HG03558 (cell line): ENCODE data around the gene COL4A1.

ENCODE experiments used
- ATAC-seq: cut with Tn5 transposase; IDR thresholded peaks from one replicate; pipeline ENCODE4 v1.9.1; 2021; ENCODE audit warnings: moderate number of reproducible peaks; ENCODE audit not compliant: unreplicated experiment; ENCODE audit errors: extremely low read depth

COL4A1 gene

DNA sequence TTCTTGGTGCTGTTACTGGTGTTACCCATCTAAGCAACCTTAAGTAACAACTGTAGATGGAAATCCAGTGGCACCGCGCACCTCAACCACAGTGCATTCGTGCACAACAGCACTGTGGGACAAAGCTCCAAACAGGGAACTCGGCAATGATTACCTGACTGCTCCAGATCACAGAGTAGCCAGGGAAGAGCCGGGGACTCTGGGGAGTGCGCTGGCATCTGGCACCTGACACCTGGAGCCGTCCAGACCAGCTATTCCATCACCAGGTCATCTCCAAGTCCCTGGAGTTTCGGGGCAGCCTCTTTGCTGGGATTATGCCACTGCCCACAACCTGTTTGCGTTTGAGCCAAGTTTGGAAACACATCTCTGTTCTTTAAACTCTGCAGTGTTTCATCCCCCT lies 62.0 kb downstream of the COL4A1 start:
- no peak for ATAC-seq

DNA sequence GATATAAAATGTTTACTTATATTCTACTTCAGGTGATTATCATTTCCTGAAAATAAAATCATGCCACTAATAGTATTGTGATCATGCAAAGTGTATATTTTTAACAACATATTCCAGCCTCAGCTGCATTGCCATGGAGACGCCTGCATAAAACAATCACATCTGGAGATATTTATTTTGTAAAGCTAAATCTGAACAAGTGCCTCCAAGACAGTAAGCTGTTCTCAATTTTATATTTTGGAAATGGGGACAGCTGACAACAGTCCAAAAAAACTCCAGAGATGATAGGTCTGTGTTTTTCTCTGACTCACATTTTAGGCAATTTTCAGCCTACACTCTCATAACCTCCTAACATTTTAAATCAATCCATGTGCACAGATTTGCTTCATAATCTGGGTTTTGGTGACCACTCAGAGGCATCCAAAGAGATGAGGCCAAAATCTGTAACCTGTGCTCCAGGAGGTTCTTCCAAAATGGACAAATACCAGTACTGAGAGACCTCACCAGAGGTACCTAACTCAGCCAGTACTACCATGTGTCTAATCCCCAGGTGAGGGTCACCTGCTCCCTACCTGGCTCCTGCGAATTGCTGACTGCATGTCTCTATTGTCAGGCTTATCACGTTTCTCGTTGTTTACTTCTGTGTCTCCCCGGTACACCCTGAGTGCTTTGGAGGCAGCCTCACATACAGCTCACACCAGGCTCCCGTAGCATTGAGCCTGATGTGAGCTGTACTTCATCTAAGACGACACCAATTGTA lies 62.7 kb downstream of the COL4A1 start:
- ATAC-seq: no peak

DNA sequence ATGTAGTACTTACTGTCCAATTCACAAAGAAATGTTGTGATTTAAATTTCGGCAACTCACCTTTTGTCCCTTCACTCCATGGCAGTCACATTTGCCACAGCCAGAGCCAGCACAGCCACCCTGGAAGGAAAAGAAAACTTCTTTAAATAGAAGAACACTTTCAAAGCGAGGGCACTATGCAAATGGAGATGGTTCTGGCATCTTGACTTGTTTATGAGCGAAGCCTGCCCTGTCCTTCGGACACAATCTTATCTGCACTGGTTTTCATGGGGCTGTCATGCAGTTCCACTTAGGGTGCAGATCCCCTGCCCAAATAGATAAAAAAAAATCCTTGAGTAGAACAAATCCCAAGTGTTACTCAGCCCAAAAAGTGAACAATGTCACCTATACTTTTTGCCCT lies 64.3 kb downstream of the COL4A1 start:
- ATAC-seq: no peak

DNA sequence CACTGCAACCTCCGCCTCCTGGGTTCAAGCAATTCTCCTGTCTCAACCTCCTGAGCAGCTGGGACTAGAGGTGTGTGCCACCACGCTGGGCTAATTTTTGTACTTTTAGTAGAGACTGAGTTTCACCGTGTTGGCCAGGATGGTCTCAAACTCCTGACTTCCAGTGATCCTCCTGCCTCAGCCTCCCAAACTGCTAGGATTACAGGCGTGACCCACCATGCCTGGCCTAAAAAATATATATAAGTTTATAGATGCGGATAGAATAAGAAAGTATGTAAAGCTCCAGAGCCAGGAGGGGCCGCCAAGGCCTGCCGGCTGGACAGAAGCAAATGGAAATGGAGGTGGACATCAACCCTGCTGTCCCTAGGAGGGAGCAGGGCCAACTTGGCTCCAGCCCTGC lies 66.0 kb downstream of the COL4A1 start:
- ATAC-seq: no peak

DNA sequence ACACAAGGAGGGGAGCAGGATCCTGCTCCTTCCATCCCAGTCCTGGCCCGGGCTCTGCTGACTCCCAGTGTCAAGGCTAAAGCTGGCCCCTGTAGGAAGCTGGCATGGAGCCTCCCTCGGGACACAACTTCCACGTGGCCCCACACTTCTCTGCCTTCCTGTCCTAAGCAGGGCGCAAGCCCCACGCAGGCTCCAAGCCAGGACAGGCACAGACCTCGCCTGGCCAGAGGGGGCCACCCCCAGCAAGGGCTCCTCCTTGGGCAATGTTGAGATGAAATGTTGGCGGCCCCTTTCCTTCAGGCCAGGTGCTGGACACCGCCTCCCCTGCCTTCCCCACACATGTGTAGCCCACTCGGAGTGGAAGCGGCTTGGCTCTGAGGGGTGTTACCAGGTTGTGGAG lies 66.6 kb downstream of the COL4A1 start:
- ATAC-seq: no peak

DNA sequence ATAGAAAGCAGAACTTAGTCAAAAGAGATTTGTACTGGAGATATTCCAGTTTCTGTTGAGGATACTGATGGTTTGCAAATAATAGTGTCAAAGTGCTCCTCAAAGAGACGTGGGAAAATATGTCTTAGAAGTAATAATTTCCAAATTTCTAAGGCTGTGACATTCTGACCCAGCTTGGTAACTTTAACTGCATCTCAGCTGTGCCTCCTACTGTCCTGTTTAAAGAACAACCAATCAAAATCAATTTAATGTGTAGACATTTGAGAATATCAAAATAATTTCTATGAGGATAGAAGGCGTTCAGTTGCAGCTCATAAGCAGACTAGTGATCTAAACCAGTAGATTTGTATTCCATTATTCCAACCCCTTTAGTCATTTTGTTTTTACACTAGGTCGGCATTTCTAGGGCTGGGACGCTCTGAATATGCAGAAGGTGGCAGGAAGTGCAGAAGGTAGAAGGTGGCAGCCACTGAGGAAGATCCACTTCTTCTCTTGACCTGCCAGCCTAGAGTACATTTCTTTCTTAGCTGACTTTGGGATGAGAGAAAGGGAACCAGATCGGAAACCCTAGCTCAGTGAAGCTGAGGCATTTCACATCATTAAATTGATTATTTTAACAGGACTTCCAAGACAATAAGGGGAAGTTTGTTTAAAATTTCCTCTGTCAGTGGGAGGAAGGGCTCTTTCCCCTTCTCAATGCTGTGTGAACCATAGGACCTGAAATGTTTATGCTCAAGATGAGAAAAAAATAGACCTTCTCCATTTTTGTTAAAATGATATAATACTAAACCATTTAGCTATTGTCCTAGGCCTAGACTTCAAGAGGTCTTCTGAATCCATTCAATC lies 67.5 kb downstream of the COL4A1 start:
- no peak for ATAC-seq

DNA sequence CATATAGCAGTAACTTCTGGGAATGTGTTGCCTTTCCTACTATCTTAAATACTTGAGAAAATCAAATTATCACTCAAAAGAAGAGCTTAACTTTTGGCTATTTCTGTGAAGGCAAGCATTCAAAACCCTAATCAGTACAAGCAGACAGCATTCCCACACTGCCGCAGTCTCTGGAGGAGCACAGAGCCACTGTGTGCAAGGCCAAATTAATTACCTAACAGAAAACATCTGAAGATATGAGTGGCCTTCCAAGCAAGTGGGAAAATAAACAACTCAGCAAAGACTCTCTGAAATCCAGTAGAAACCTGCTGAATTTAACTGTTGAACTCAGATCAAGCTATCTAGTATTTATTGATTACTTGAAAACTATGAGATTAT lies 68.2 kb downstream of the COL4A1 start:
- ATAC-seq: no peak

DNA sequence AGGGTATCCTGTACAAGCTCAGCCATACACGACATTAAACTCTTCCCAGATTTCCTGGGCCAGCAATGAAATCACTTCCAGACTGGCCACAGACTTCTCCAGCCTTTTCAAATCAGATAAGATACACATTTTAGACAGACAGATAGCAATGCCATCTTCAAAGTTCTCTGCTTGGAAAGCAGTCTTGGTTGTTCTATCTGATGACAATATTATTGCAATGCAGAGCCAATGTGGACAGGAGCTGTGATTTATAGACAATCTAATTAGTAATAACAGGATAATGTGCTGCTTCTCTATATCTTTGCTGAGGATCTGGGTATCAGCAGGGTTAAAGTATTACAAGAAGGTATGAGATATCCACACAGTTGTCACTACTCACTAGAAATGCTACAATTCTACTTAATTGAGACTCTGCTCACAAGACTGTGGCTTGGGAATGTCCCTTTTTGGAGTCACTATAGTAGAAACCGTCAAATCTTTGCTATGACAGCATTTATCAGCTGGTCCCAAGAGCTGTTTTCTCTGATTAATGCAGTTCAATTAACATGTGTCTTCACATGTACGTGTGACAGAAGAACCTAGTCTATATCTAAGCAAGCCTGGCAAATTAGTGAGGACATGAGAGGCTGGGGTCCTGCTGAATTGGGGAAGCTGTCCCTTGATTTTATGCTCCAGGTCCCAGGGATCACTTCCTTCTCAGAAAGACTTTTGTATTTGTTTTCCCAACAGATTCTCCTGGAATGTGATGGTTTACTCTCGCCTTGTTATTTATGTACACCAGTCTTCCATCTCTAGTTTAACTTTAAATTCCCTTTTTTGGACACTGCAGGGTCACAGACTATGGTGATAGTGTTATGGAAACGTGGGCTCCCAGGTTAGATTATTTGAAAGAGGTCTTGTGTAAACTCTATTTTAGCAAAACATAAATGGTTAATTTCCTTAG lies 68.8 kb downstream of the COL4A1 start:
- ATAC-seq: no peak

DNA sequence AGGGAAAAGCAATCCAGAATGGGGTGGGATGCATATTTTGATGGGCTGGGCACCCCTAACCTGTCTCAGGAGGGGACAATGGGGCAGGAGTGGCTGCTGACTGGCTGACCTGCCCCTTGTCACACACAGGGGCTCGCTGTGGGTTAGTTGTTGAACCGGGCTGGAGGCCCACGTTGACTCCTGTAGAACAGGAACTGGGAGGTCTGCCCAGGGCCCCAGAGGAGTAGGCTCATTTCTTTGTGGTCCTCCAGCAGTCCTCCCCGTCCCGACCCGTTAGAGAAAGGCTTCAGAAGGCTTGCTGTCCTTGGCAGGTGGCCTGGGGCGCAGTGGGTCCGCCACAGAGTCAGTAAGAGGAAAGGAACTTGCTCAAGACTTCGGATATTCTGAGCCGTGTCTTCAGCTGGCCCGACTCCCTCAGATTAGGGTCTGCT lies 70.1 kb downstream of the COL4A1 start:
- ATAC-seq: no peak

DNA sequence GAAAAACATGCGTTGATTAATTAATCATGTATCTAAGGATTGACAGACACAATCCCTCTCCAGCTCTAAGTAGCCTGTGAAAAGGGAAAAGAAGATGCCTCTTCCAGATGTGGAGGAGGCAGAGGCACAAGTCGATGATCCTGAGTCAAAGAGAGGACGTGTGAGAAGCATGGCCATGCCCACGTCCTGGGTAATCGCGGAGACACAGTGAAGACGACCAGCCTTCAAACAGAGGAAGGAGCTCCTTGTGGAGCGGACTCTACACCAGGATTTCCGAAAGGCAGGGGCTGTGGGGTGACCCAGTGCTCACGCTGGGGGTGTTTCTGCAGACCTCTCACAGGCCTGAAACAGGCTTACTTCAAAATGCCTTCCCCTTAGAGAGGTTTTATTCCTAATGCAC lies 70.5 kb downstream of the COL4A1 start:
- ATAC-seq: no peak

DNA sequence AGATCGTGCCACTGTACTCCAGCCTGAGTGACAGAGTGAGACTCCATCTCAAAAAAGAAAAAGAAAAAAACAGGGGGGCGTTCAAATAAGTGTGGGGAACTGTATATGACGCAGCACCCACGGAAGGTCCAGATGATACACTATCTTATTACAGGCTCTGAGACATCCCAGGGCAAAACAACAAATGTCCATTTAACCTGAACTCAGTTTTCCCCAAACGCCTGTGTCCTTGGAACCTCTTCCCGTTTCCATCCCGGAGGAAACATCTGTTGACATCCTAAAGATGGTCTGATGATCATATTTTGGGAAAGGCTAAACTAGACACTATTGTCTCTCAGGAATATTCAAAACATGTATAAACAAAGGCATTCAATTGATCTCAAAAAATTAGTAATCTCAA lies 72.4 kb downstream of the COL4A1 start:
- no peak for ATAC-seq

DNA sequence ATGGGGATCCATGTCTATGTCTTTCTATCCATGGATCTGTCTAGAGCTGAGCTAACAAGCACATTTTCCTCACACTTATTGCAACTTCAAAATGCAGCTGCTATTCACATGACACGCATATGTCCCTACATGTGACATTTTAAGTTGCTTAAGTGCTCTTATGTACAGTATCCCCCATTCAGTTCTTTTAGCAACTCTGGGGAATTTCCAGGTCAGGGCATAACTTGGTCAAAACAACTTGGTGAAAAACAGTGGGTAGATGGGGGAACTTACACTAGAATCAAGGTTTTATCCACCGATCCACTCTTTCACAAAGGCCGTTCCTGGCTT lies 73.0 kb downstream of the COL4A1 start:
- ATAC-seq: no peak

DNA sequence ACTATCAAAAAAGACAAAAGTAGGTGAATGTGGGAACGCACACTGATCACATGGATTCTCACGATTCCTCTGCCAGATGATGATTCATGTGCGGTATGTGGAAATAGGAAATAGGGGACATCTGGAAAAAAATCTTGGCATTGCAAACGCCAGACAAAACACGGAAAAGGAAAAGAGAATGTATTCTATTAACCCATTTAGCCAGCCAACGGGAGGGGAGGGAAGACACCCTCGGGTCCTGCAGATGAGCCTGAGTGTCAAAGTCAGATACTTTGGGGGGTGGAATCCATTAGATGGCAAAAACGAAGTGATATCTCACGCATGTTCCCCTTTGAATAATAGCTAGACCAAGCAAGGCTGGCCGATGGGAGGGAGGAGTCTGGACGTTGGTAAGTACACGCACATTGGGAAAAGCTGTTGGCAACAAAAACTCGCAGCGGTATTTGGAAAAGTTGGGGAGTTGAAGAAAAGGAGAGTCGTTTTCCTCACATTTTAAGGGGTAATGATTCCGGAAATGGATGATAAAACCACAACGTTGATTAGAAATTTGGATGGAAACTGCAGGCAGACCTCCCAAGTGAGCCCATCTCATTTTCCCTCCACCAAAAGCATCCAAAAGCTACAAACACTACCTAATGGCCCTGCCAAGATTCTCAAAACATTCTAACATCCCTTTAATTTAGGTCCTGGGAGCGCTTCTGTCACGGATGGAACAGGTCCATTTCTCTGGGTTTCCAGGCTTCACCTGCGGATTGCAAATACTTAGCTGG lies 73.6 kb downstream of the COL4A1 start:
- ATAC-seq: no peak

DNA sequence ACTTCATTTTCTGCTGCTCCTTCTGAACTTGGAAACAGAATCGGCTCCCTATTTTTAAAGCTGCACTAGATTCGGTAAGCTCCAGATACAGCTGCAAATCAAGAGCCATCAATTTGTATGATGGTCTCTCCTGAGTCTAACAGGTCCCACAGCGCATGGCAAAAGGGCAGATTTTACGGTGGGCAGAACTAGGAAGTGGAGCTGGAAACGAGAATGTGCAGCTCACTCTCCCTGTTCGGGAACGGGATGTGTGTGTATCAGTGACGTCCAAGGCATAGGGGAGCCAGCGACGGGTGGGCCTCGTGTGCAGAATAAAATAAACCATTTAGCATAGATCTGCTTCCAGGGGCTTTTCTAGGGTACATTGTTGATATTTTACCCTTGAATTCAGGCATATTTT lies 74.2 kb downstream of the COL4A1 start:
- ATAC-seq: no peak

DNA sequence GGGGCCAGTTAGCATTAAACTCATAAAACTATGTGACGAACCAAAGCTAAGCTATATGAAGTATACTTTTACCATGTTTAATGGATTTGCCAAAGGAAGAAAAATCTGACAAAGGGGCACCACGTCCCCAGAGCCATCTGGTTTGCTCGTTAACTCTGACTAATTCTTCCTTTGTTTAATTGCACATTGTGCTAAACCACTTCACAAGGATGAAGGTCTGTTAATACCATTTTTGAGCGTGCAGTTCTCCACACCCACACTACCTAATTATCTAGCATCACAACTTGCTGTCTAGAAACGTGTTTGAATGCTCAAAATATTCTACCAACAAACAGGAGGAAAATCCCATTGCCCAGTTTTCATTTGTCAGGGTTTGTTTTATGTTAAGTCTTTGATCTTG lies 74.8 kb downstream of the COL4A1 start:
- no peak for ATAC-seq

DNA sequence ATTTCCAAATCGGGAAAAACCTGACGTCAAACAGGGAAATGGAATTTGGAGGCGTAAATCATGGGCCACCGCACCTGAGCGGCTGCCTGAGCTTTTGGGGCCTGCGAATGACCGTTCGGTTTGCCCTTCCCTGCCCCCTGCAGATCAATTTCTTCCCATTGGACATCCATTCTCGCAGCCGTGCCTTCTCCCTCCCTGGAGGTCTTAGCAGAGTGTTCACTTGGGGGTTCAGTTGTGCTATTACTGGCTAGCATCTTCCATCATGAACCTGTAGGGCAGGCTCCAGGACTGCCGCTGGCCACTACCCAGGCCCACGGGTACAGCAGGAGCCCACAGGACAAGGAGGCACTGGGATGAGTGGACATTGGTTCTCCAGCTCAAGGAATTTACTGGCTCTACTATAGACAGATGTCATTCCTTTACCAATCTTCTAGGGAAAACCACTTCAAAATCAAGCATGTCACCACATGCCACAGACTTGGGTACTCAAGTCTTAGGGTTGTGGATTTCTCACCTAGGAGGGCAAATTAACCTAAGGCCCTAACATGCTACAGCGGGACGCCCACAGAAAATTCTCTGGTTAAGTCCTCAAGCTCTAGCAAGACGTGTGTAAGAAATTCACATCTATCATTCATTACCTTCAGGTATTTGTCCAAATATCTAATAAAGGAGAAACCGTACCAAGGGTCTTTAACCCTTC lies 75.5 kb downstream of the COL4A1 start:
- ATAC-seq: no peak

DNA sequence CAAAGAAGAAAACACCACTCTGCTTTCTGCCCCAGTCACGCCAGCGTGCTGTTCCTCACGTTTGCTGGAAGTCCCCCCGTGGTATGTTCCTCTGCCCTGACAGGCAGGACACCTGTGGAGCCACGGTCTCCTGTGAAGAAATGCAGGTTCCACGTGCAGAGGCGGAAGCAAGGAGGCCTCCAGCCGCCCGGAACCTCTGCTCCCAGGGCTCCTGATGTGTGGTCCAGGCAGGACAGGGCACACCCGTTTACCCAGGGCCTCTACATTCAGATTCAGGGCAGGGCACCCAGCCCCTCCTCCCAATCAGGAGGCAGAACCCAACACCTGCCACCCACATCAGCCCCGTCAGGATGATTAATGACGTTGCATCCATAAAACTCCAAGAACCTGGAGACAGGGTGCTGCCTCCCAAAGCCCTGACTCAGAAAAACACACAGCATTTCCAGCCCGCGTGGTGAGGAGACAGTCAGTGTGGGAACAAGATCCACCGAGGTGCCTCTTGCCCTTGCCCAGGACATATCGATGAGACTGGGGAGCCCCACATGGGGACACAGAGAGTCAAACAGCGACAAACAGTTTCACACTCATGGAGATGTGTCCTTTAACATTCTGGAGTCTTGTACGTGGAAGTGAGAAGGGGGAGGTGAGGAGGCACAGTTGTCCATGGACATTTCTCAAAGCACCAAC lies 76.2 kb downstream of the COL4A1 start:
- no peak for ATAC-seq

DNA sequence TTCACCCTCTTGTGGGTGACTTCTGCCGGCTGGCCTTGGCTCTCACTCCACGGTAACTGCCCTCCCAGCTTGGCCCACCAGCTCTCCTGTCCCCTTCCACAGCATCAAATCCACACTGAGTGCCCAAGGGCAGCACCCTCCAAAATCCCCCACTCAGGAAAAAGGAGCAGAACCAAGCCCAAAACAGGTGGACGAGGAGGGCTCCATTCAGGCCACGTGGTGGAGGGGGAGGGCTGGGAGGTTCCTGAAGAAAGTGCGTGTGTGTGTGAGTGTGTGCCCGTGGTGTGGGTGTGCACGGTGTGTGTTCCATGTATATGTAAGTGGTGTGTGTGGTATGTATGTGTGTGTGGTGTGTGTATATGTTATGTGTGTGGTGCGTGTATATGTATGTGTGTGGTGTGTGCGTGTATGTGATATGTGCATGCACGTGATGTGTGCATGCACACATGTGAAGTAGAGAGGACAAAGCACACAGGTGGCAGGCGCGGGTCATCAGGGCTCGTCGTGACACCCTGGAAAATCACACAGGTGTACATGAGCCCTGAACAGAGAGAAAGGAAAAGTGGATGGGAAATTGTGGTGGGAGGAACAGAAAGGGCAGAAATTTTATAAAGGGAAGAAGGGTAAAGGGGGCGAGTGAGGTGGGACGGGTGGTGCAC lies 76.9 kb downstream of the COL4A1 start:
- no peak for ATAC-seq
